ENCODE data around the gene ENPP6.

The ENPP6 gene

GRCh38 chr4:184190711-184191110, 27.0 kb downstream of the ENPP6 start:
- no peak for DNase-seq (ENCODE audit: low read depth)

- no peak for DNase-seq (ENCODE audit: low read depth)
These were observed 27.7 kb downstream of the ENPP6 start for GRCh38 chr4:184189966-184190365.

GRCh38 chr4:184188443-184189400, 29.0 kb downstream of the ENPP6 start:
- DNase-seq (ENCODE audit: low read depth) = no peak

GRCh38 chr4:184177271-184177670, 40.4 kb downstream of the ENPP6 start:
- no peak for DNase-seq (ENCODE audit: low read depth)

GRCh38 chr4:184174571-184175488, 42.8 kb downstream of the ENPP6 start:
- DNase-seq (ENCODE audit: low read depth) = no peak

GRCh38 chr4:184171011-184171410, 46.7 kb downstream of the ENPP6 start:
- no peak for DNase-seq (ENCODE audit: low read depth)

- no peak for DNase-seq (ENCODE audit: low read depth)
These were observed 48.3 kb downstream of the ENPP6 start for GRCh38 chr4:184169225-184169867.

GRCh38 chr4:184168406-184169019, 49.2 kb downstream of the ENPP6 start:
- peak; percentile 4 for DNase-seq (ENCODE audit: low read depth)

GRCh38 chr4:184167576-184167975, 50.1 kb downstream of the ENPP6 start:
- no peak for DNase-seq (ENCODE audit: low read depth)

- no peak for DNase-seq (ENCODE audit: low read depth)
These were observed 50.9 kb downstream of the ENPP6 start for GRCh38 chr4:184166736-184167135.

- no peak for DNase-seq (ENCODE audit: low read depth)
These were observed 52.4 kb downstream of the ENPP6 start for GRCh38 chr4:184165291-184165690.

GRCh38 chr4:184163813-184164212, 53.9 kb downstream of the ENPP6 start:
- no peak for DNase-seq (ENCODE audit: low read depth)

- no peak for DNase-seq (ENCODE audit: low read depth)
These were observed 55.1 kb downstream of the ENPP6 start for GRCh38 chr4:184162596-184162995.

GRCh38 chr4:184157322-184157721, 60.4 kb downstream of the ENPP6 start:
- DNase-seq (ENCODE audit: low read depth) = no peak

GRCh38 chr4:184156163-184156920, 61.3 kb downstream of the ENPP6 start:
- no peak for DNase-seq (ENCODE audit: low read depth)

GRCh38 chr4:184154199-184154598, 63.5 kb downstream of the ENPP6 start:
- no peak for DNase-seq (ENCODE audit: low read depth)

GRCh38 chr4:184153781-184154180, 63.9 kb downstream of the ENPP6 start:
- no peak for DNase-seq (ENCODE audit: low read depth)

- DNase-seq (ENCODE audit: low read depth) = no peak
These were observed 65.6 kb downstream of the ENPP6 start for GRCh38 chr4:184151988-184152485.

- DNase-seq (ENCODE audit: low read depth) = no peak
These were observed 67.4 kb downstream of the ENPP6 start for GRCh38 chr4:184150102-184150839.

Data from stimulated activated CD8-positive, alpha-beta memory T cell treated with anti-CD3 and anti-CD28 coated beads, Interleukin-12 subunit alpha, Interleukin-12 subunit beta, amount 100 ng/mL, for 1 hour (primary cell).